ENCODE results near the gene LFNG. TPM values are rescaled to one million over a fixed set of nuclear protein-coding genes. Genes with fewer than 3 reads are reported as not detected.

Gene LFNG
- total and polyA plus RNA-seq, 9 of the 15 experiments (the other 6 are each of a cell fraction or from before 2014, with no cell fraction given): 0.03 to 0.89 (median 0.25) TPM; not detected in 1

- Histone ChIP-seq H4K20me1 (replicated peaks; ENCODE audit: control insufficient read depth, insufficient read depth, low read length) (peaks cover 4% of the 10 kb centered on the region; the same call in 1 of the 2 replicates), H3K4me3 (no peak overlapping the region), H3K4me1 (replicated peaks in 1 of 2; ENCODE audit: control insufficient read depth in 2 of 2, insufficient read depth in 2 of 2, low read length in 2 of 2) (peaks cover 0 to 5% of the 10 kb centered on the region in 2 experiments; a peak in 1 of 5 replicates), H3K9me1 (ENCODE audit: control insufficient read depth, insufficient read depth, low read length) (no peaks in the 10 kb centered on the region), H3K9me3 (replicated peaks; ENCODE audit: control insufficient read depth, insufficient read depth, low read depth, low read length) (no peaks in the 10 kb centered on the region), H3K36me3 (ENCODE audit: control insufficient read depth, insufficient read depth, low read length) (peaks cover 85% of the 10 kb centered on the region), H2AFZ (ENCODE audit: low read depth, low read length) (no peak overlapping the region), H3K4me2 (ENCODE audit: insufficient read depth, low read length) (no peak overlapping the region), H3K9ac (ENCODE audit: insufficient read depth in 1 of 2, low read depth in 2 of 2, low read length in 2 of 2) (0 out of 4 replicates have a peak overlapping the region, but pooled peaks of 1 of the 2 experiments have one; percentile 2), H3K79me2 (ENCODE audit: control insufficient read depth, insufficient read depth, low read length) (0 out of 3 replicates have a peak, but pooled peaks cover 5% of the 10 kb centered on the region), H3K27ac (ENCODE audit: extremely low read depth, low read depth, low read length) (no peak overlapping the region), H3K27me3 (ENCODE audit: control insufficient read depth in 2 of 2, insufficient read depth in 2 of 2, low read length in 2 of 2) (no peaks in the 10 kb centered on the region)
- ChIA-PET POLR2A (interaction anchor here (0.7 to 1.5 kb wide), 2 partner anchors 10 to 190 kb away, joined by 3 to 5 read pairs; partner anchors contain the start of gene BRAT1), CTCF (ENCODE audit: low intra/inter-chr PET ratio) (interaction anchor here (1.4 kb wide), 1 partner anchor 10 kb away, joined by 3 read pairs; the partner anchor contains the start of gene BRAT1)
- intact Hi-C loops (cut with micrococcal nuclease): no loop called here
- DNase-seq (ENCODE audit: extremely low read depth in 1 of 4, low spot score in 3 of 4) (no peak), ATAC-seq (no peak), FAIRE-seq (no peak)
- no TSS peak for BruUV-seq (replicated peaks)
- in situ Hi-C loops (cut with MboI): no loop called here
- WGBS (ENCODE audit: insufficient coverage, low coverage, missing lambda C conversion rate): 96% methylated on average over 17 of the region's 20 CpGs
- TF ChIP-seq ZNF507 (tag; conservative IDR thresholded peaks at IDR 0.05) (no peak), PHF20 (IDR thresholded peaks at IDR 0.05; ENCODE audit: partially characterized antibody) (no peak), BCL6 (CRISPR knock-in tag; IDR thresholded peaks at IDR 0.05) (no peak), MYC (IDR thresholded peaks at IDR 0.05; ENCODE audit: low read depth, low read length) (no peak), MYC (CRISPR knock-in tag; IDR thresholded peaks at IDR 0.05; ENCODE audit: borderline replicate concordance, low read depth) (no peak), HDAC8 (tag; IDR thresholded peaks at IDR 0.05) (no peak), ZNF121 (CRISPR knock-in tag; conservative IDR thresholded peaks at IDR 0.05) (0 out of 2 replicates have a peak, but pooled peaks have one; percentile 7), ZBTB49 (CRISPR knock-in tag; IDR thresholded peaks at IDR 0.05; ENCODE audit: borderline replicate concordance) (no peak), PYGO2 (tag; IDR thresholded peaks at IDR 0.05) (no peak), THRB (CRISPR knock-in tag; conservative IDR thresholded peaks at IDR 0.05) (no peak), MYBL2 (IDR thresholded peaks at IDR 0.05; ENCODE audit: low read depth) (no peak), MYBL2 (CRISPR knock-in tag; IDR thresholded peaks at IDR 0.05; ENCODE audit: borderline replicate concordance) (no peak), CTCFL (IDR thresholded peaks at IDR 0.05; ENCODE audit: borderline replicate concordance, insufficient read depth, low read depth, low read length, poor library complexity, severe bottlenecking) (no peak)
- TF ChIP-seq, protein P1, sequence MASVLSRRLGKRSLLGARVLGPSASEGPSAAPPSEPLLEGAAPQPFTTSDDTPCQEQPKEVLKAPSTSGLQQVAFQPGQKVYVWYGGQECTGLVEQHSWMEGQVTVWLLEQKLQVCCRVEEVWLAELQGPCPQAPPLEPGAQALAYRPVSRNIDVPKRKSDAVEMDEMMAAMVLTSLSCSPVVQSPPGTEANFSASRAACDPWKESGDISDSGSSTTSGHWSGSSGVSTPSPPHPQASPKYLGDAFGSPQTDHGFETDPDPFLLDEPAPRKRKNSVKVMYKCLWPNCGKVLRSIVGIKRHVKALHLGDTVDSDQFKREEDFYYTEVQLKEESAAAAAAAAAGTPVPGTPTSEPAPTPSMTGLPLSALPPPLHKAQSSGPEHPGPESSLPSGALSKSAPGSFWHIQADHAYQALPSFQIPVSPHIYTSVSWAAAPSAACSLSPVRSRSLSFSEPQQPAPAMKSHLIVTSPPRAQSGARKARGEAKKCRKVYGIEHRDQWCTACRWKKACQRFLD (CRISPR knock-in tag; IDR thresholded peaks at IDR 0.05): no peak
Observed at GRCh38 chr7:2545746-2546425, 26.3 kb downstream of the LFNG start.
